Liver (tissue), 9 donors: Measurements from ENCODE around the gene MYB. TPM values are rescaled to one million over a fixed set of nuclear protein-coding genes. Genes with fewer than 3 reads are reported as not detected.

Source experiments
- DNase-seq: peaks from one replicate; pipeline ENCODE4 v3.0.0-alpha.2; 2017; ENCODE audit warnings: low spot score
- H3K27ac ChIP-seq, 2 donors: one replicate each; pipeline ENCODE4 v1.7.0; 2013; ENCODE audit warnings: inconsistent platforms in 2 of 2, low read length in 2 of 2, control low read depth in 1 of 2, low read depth in 1 of 2, mild to moderate bottlenecking in 1 of 2
- H3K27me3 ChIP-seq, 4 donors: one replicate each; pipeline versions ENCODE4 v1.6.1 to v1.7.0; 2013; ENCODE audit warnings: low read length in 3 of 4, inconsistent platforms in 1 of 4, mild to moderate bottlenecking in 1 of 4, moderate library complexity in 1 of 4; ENCODE audit not compliant: control insufficient read depth in 4 of 4, insufficient read depth in 4 of 4
- H3K36me3 ChIP-seq, 4 donors: one replicate each; pipeline versions ENCODE4 v1.6.1 to v1.7.0; 2013; ENCODE audit warnings: low read length in 3 of 4, mild to moderate bottlenecking in 3 of 4, low read depth in 1 of 4, moderate library complexity in 1 of 4; ENCODE audit not compliant: control insufficient read depth in 4 of 4, insufficient read depth in 3 of 4
- H3K4me1 ChIP-seq, 4 donors: one replicate each; pipeline versions ENCODE4 v1.6.1 to v1.7.0; 2013; ENCODE audit warnings: low read length in 3 of 4, mild to moderate bottlenecking in 3 of 4, moderate library complexity in 1 of 4; ENCODE audit not compliant: control insufficient read depth in 4 of 4, insufficient read depth in 4 of 4
- H3K4me3 ChIP-seq, 3 donors: one replicate each; pipeline versions ENCODE4 v1.6.1 to v1.7.0; 2013; ENCODE audit warnings: low read length in 3 of 3, control low read depth in 1 of 3, low read depth in 1 of 3, mild to moderate bottlenecking in 1 of 3
- H3K9ac ChIP-seq, 2 donors: one replicate each; pipeline ENCODE4 v1.7.0; 2013; ENCODE audit warnings: low read length in 2 of 2, mild to moderate bottlenecking in 2 of 2, moderate library complexity in 2 of 2, control low read depth in 1 of 2, low read depth in 1 of 2
- H3K9me3 ChIP-seq, 4 donors: one replicate each; pipeline versions ENCODE4 v1.6.1 to v1.7.0; 2013; ENCODE audit warnings: low read length in 3 of 4; ENCODE audit not compliant: control insufficient read depth in 4 of 4
- CTCF ChIP-seq: fragments of 150-350 bp; IDR thresholded peaks from 2 replicates; pipeline ENCODE4 v1.5.1; 2017; ENCODE audit warnings: improper control_type of control experiment, low read depth, low read length; ENCODE audit not compliant: missing input control
- HNF4A ChIP-seq, 2 donors: conservative IDR thresholded peaks; 2 replicates each; pipeline ENCODE4 v1.6.1; 2016; ENCODE audit warnings: antibody characterized with exemption in 2 of 2, mild to moderate bottlenecking in 2 of 2
- NR2F2 ChIP-seq: IDR thresholded peaks from 2 replicates; pipeline ENCODE4 v1.6.1; 2016; ENCODE audit warnings: antibody characterized with exemption
- RAD21 ChIP-seq, 2 donors: IDR thresholded peaks; 2 replicates each; pipeline ENCODE4 v1.6.1; 2016; ENCODE audit warnings: antibody characterized with exemption in 2 of 2, mild to moderate bottlenecking in 2 of 2
- REST ChIP-seq: IDR thresholded peaks from 2 replicates; pipeline ENCODE4 v1.6.1; 2016; ENCODE audit warnings: antibody characterized with exemption, mild to moderate bottlenecking
- RXRA ChIP-seq, 2 donors: IDR thresholded peaks; 2 replicates each; pipeline ENCODE4 v1.6.1; 2017 to 2018; ENCODE audit warnings: antibody characterized with exemption in 2 of 2, mild to moderate bottlenecking in 1 of 2
- YY1 ChIP-seq: IDR thresholded peaks from 2 replicates; pipeline ENCODE4 v1.6.1; 2016; ENCODE audit warnings: antibody characterized with exemption, mild to moderate bottlenecking
- ZBTB33 ChIP-seq: IDR thresholded peaks from 2 replicates; pipeline ENCODE4 v1.6.1; 2016; ENCODE audit warnings: antibody characterized with exemption
- WGBS: extraction: QIAGEN DNeasy Blood & Tissue Kit; methylation state at CpG from one replicate; pipeline ENCODE4 v1.1.7; 2013; 5-methylcytosine and 5-hydroxymethylcytosine counted together
- polyA plus RNA-seq, 2 donors: library from polyadenylated mRNA; stranded (reverse) in 1 of 2; unstranded in 1 of 2; fragments of 200-250 nt in 1 of 2; fragments of >200 nt in 1 of 2; fragmentation: Nextera tagmentation in 1 of 2; extraction: Ambion mirVana in 1 of 2; gene quantifications; one replicate each; pipeline versions ENCODE4 v1.2.1 to v1.2.3, GENCODE V29; 2013 to 2015
- total RNA-seq, 2 donors: library from RNA; depleted of rRNA; stranded (reverse); fragments of >200 nt; gene quantifications; one replicate each; pipeline ENCODE4 v1.2.3, GENCODE V29; 2014
- TF ChIP-seq, protein P1 (sequence below): IDR thresholded peaks from 2 replicates; pipeline ENCODE4 v1.6.1; 2016; ENCODE audit warnings: antibody characterized with exemption
- TF ChIP-seq, protein P2 (sequence below): IDR thresholded peaks from 2 replicates; pipeline ENCODE4 v1.6.1; 2016; ENCODE audit warnings: antibody characterized with exemption
- donor health status: healthy.
- donor health status: healthy.
- donor health status: healthy.
- donor health status: healthy.
- donor health status: healthy.

MYB gene
- total and polyA plus RNA-seq, 4 donors = 0.08 to 19.8 (median 0.11) TPM

DNA sequence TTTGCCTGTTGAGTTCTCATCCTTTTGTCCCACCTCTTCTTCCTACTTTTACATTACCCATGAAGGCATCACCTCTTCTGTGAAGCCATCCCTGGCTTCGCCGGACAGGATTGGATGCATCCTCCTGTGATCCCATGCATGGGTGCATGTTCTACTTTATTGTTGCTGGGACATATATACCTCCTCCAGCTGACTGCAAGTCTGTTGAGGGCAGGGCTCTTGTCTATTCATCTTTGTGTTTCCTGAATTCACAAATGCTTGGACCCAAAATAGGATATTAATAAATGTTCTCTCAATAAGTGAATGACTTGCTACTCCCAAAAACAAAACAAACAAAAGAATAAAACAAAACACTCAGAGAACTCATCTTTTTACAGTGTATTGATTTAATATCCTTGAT, 5.1 kb downstream of the MYB start:
- no peak for DNase-seq
- no peak overlapping the region for H3K27ac ChIP-seq
- H3K4me1 ChIP-seq = peaks cover 5 to 27% (median 26%) of the 10 kb centered on the region in 4 donors
- TF ChIP-seq RAD21 (IDR thresholded peaks at IDR 0.05) = no peak
- TF ChIP-seq, protein P1, sequence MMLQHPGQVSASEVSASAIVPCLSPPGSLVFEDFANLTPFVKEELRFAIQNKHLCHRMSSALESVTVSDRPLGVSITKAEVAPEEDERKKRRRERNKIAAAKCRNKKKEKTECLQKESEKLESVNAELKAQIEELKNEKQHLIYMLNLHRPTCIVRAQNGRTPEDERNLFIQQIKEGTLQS = no peak
- H3K9me3 ChIP-seq = no peaks in the 10 kb centered on the region
- H3K4me3 ChIP-seq = no peak overlapping the region
- no peaks in the 10 kb centered on the region for H3K36me3 ChIP-seq
- H3K27me3 ChIP-seq = no peaks in the 10 kb centered on the region
- H3K9ac ChIP-seq = no peak overlapping the region
- WGBS = 97% methylated on average over 2 of the region's 2 CpGs

- Histone ChIP-seq H3K27ac (no peak overlapping the region), H3K27me3 (no peaks in the 10 kb centered on the region), H3K36me3 (no peaks in the 10 kb centered on the region), H3K4me3 (no peak overlapping the region), H3K9ac (no peak overlapping the region), H3K4me1 (peaks cover 5 to 15% (median 15%) of the 10 kb centered on the region in 4 donors), H3K9me3 (no peaks in the 10 kb centered on the region)
- no peak for TF ChIP-seq CTCF
- TF ChIP-seq RXRA (IDR thresholded peaks at IDR 0.05) = no peak
- no peak for TF ChIP-seq ZBTB33
- no peak for TF ChIP-seq REST
- no peak for TF ChIP-seq YY1
- no peak for TF ChIP-seq NR2F2
- TF ChIP-seq HNF4A (conservative IDR thresholded peaks at IDR 0.05) = no peak
- TF ChIP-seq, protein P2, sequence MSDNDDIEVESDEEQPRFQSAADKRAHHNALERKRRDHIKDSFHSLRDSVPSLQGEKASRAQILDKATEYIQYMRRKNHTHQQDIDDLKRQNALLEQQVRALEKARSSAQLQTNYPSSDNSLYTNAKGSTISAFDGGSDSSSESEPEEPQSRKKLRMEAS = no peak
- WGBS = 93% methylated on average over 4 of the region's 4 CpGs
- DNase-seq = no peak
Measured at GRCh38 chr6:135187372-135187771, 6.3 kb downstream of the MYB start.
